Measurements from ENCODE around the gene ANAPC15.
"Not testable (repeated sequence)": the region's sequence is repeated elsewhere in the genome, so short reads cannot be mapped to it uniquely, and the experiment has no call there.

The ANAPC15 gene

DNA sequence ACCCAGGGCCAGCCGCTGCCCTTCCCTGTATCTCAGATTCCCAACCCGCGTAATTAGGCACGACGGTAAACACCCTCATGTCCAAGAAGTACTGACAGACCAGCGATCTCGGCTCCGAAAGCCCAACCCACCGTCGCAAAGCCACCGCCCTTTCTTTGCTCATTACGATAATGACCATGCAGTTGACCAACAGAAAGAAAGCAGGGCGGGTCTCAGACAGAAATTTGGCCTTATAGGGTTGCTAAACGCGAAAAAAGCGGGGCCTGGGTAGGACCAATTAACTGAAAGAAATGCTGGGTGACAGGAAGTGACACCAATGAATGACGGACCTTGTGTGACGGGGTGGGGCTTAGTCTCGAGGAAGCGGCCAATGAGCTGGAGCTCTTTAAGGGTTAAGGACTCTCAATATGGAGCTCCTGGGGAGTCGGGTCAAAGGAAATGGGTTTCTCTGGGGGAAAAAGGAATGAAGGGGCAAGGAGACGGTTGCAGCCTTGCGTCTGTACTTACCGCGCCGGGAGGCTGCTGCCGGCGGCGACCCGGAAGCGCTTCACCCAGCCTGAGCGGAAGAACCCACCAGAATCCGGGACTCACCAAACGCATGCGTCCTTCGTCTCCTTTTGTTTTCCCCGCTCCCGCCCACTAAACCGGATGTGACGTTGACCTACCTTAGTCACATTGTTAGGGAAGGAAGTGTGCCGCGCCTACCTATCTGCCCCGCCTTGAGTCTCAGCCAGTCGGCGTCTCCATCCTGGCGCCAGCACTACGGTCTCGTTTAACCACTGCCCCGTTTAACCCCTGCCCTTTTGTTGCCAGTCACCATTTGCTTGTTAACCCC, at the start of gene ANAPC15:
Gene ANAPC15, minus strand, starts transcription at position 553 of the 835 bp plus-strand sequence. CDS start 1,419 bp downstream, outside the sequence.
- DNase-seq, result peak; percentile 94 to 100 (median 99)

DNA sequence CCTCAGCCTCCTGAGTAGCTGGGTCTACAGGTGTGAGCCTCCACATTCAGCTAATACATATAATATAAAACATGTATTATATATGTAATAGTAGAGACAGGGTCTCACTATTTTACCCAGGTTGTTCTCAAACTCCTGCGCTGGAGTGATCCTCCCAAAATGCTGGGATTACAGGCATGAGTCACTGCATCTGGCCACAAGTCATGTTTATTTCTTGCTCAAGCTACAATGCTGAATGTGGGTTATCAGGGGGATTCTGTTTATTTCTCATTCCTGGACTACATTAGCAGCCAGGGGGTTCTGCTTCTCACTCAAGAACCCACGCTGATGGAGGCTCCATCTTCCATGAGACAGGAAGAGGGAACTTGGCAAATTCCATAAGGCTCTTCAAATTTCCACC, 47.8 kb upstream of the ANAPC15 start:
- DNase-seq, result no peak

DNA sequence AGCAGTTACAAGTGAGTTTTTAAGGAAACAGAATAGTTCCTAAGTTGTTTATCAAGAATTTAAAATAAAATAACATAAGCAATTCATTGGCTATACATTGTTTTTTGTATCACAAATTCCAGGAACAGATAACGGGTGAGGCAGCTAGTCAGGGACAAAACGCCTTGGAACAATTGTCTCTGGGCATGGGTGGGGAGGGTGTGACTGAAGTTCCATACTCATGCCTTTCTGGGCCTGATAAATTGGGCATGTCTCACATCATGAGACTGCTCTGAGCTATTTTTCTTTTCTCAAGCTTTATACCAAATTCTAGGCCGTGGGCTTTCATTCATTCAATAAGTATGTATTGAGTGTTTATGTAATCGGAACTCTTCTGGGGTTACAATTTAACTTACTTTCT, 44.6 kb upstream of the ANAPC15 start:
- DNase-seq, result no peak

DNA sequence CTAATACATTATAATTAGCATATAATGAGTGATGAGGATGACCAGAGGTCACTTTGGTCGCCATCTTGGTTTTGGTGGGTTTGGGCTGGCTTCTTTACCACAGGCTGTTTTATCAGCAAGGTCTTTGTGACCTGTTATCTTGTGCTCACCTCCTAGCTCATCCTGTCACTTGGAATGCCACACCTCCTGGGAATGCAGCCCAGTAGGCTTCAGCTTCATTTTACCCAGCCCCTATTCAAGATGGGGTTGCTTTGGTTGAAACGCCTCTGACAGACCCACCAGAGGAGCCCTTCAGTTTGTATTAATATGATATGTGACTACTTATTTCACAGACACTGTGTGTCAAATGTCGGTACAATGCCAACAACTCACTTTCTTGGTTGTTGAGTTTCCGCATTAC, 43.3 kb upstream of the ANAPC15 start:
- DNase-seq, result no peak

DNA sequence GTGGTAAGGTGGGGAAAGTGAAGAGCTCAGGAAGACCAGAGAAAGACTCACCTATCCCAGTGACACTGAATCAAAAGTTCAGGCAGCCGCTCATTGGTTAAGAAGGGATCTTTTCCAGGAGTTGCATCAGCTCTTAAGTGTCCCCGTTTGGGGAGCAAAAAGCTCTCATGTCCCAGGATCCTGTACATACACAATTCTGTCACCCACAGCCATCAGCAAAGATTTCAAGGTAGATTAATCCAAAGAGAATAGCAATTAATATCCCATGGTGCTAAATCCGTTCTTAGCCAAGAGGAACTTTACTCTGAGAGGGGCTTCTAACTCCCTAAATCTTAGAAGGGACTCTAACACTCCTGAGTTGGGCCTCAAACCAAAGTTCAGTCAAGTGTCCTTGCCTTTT, 42.3 kb upstream of the ANAPC15 start:
- DNase-seq, result no peak

DNA sequence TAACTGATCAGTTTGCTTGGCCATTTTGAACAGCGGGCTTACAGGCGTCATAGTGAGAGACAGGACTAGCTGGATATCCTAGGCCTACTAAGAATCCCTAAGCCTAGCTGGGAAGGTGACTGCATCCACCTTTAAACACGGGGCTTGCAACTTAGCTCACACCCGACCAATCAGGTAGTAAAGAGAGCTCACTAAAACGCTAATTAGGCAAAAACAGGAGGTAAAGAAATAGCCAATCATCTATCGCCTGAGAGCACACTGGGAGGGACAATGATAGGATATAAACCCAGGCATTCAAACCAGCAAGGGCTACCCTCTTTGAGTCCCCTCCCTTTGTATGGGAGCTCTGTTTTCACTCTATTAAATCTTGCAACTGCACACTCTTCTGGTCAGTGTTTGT, 41.4 kb upstream of the ANAPC15 start:
- DNase-seq, result not testable (repeated sequence)

DNA sequence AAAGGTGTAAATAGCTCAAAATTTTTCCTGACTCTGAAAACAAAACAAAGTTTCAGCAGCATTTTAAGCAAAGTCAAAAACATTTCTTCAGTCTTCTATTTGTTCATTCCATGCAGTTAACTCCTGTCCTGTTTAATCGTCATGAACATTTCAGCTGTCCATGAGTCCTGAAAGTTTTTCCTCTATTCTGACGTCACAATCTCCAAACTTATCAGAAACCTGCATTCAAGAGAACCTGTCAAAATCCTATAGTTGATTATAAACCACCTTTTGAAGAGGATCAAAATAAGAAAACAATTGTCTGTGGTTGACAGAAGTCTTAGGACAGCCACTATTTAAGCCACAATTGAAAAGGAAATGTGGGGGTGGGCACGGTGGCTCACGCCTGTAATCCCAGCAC, 38.4 kb upstream of the ANAPC15 start:
- DNase-seq, result no peak

DNA sequence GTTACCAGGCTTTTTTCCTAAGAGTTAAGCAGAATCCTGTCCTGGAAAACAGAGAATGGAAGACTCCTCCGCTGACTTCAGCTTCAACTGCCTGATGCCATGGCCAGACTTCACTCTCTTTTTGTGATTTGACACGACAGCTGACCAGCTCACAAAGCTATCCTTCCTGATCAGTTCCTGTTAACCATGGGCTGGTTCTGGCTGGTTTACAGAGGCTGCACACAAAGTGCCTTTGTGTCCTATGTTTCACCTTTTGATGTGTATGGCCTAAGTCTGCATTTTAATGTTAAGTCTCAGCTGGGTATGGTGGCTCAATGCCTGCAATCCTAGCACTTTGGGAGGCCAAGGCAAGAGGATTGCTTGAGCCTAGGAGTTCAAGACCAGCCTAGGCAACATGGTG, 34.1 kb upstream of the ANAPC15 start:
- DNase-seq, result no peak

DNA sequence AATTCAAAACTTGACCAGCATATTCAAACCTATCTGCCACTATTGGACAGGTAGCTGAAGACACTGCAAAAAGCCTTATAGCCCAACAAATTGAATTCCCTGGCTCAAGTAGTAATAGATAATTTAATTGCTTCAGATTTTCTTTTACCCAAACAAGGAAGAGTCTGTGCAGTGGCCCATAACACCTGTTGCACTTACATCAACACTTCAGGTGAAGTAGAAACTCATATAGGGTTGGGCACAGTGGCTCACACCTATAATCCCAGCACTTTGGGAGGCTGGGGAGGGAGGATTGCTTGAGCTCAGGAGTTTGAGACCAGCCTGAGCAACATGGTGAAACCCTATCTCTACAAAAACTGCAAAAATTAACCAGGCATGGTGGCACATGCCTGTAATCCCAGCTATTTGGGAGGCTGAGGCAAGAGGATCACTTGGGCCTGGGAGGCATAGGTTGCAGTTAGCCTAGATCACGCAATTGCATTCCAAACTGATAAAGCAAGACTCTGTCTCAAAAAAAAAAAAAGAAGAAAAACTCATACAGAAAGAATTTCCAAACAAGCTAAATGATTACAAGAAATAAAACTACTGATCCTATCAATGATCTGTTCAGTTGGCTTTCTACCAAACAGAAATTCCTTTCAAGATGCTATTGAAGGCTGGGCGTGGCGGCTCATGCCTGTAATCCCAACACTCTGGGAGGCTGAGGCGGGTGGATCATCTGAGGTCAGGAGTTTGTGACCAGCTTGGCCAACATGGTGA, 32.5 kb upstream of the ANAPC15 start:
- no peak for DNase-seq

DNA sequence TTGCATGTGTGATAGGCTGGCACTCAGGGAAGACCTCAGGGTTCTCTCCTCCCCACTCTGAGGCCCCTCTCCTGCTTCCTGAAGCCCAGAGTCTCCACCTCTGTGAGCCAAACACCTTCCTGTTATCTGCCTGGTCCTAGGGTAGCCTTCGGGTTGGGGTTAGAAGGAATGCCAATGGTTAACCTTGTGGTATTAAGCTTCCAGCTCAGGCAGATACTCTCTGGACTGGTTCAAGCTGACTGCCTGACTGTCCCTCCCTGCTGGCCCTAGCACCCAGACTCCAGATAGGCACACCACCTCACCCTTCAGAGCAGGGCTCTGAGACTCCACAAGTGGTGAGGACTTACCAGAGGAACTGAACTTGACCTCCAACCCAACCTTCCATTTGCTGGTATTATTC, 30.0 kb upstream of the ANAPC15 start:
- not testable (repeated sequence) for DNase-seq

DNA sequence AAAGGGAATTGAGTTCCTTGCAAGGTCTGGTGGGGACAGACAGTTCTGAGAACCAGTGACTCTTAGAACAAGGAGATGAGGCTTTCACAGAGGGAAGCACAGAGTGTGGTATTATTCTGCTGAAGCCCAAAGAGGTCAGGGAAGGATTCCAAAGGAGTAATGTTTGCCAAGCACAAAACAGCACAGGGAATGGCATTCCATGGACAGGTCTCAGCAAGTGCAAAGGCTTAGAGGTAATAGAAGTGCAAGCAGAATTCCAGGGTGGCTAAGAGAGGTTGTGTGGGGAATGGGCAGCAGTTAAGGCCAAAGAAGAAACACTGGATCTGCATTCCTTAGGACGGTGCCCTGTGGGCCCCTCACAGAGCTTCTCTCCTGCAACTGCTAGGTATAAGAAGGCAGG, 29.6 kb upstream of the ANAPC15 start:
- peak in 1 of 14 donors; percentile 10 for DNase-seq

DNA sequence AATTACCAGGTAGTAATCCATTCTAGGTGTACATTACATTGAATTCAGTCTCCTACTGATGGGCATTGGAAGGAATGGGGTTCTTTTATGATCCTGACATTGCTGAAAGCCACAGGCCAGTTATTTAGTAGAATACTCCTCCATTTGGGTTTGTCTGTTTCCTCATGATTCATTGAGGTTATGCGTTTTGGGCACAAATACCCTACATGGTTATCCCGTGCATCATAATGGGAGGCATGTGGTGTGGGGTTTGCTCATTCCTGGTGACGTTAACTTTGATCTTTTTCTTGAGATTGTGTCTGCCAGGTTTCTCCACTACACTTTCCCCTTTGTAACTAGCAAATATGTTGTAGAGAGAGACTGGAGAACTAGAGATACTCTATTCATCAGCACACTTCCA, 28.6 kb upstream of the ANAPC15 start:
- DNase-seq, result no peak

DNA sequence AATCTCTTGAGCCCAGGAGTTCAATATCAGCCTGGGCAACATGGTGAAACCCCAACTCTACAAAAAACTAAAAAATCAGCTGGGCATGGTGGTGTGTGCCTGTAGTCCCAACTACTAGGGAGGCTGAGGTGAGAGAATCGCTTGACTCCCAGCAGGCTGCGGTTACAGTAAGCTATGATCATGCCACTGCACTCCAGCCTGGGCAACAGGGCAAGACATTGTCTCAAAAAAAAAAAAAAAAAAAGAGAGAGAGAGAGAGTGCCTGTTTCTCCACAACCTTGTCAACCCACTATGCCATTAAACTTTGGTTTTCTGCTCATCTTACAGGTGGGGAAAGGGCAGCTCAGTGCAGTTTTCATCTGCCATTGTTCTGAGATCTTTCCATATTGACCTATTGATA, 28.2 kb upstream of the ANAPC15 start:
- DNase-seq, result no peak

DNA sequence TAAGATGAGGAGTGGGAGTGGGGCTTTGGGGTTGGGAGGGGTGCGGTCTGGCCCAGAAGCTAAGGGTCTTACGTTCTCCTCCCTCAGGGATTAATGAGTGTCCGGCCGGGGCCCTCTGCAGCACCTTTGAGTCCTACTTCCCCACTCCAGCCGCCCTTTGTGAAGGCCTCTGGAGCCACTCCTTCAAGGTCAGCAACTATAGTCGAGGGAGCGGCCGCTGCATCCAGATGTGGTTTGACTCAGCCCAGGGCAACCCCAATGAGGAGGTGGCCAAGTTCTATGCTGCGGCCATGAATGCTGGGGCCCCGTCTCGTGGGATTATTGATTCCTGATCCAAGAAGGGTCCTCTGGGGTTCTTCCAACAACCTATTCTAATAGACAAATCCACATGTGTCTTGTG, 27.0 kb upstream of the ANAPC15 start:
- no peak for DNase-seq

DNA sequence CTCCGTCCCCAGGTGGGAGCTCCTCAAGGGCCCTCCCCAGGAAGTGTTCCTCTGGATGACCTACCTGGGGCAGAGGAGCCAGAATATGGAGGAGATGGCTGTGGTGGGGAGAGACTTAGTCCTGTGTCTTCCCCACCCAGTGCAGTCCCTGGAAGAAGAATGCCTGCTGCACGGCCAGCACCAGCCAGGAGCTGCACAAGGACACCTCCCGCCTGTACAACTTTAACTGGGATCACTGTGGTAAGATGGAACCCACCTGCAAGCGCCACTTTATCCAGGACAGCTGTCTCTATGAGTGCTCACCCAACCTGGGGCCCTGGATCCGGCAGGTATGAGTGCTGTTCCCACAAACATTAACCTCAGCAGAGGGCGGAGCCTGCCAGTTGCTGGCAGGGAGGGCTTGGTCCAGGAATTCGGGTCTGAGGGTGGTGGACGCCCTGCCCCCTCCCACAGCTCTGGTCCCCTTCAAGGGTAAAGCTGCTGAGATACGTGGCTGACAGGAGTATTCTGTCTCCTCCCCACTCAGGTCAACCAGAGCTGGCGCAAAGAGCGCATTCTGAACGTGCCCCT, 26.4 kb upstream of the ANAPC15 start:
- no peak for DNase-seq

DNA sequence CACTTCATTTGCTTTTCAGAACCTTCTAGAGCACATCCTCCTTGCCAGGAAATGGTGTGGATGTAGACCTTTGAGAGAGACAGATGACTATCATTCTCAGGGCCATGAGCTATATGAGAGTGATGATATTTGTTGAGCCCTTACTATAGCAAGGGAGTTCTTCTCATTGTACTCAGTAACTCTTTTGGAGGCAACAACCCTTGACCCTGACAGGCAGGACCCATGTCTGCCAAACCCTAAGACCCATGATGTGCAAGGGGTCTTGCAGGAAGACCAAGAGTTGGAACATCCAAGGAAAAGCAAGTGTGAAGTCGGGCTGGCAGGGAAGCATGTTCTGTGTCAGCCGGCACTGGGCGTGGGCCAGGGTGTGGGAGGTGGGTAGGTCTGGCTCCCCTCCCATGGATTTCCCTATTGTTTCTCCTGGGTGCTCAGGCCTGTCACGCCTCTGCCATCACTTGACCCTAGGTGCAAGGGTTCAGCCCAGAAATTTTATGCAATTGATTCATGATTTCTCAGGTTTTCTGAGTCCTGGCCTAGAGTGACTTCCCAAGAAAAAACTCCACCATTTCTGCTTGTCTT, 24.3 kb upstream of the ANAPC15 start:
- DNase-seq, result no peak

DNA sequence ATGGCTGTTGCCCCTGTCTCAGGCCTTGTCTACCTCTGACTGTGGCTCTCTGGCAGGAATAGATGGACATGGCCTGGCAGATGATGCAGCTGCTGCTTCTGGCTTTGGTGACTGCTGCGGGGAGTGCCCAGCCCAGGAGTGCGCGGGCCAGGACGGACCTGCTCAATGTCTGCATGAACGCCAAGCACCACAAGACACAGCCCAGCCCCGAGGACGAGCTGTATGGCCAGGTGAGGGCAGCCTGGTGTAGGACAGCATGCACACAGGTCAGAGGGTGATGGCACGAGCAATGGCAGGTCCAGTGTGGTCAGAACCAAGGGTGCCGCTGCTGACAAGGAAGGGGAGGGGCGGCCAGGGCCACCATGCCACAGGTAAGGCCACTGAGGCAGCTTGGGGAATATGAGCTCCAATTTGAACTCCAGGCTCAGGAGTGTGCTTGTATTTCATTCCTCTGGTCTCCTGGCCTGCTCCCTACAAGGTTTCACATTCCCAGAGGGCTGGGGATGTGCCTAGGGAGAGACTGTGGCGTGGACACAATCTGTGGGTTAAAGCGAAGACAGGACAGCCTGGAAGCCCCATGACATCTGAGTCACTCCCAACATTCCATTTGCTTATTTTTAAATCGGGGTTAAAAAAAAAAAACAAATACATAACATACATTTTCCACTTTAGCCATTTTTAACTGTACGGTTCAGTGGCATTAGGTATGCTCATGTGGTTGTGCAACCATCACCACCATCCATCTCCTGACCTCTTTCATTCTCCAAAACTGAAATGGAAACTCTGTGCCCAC, 23.6 kb upstream of the ANAPC15 start:
- DNase-seq, result no peak

DNA sequence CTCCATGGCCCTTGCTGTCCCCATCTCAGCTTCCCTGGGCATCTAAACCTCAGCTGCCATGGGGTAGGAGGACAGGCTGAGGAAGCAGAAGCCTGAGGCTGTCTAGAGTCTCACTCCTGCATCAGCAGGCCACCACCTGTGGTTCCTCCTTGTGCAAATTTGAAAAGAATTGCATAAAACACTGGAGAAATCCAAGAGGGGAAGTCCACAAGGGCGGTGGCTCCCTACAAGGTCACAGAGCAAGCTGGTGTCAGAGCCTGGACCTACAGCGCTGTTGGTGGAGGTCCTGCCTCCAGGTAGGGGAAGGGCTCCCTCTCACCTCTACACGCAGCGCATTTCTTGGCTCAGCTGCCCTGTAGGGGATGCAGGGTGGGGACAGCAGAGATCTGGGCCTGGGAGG, 23.0 kb upstream of the ANAPC15 start, which contains the start of gene FOLR3:
Gene FOLR3, plus strand, starts transcription at position 253 of the 400 bp plus-strand sequence. CDS start 228 bp downstream, outside the sequence.
- DNase-seq, result not testable (repeated sequence)

DNA sequence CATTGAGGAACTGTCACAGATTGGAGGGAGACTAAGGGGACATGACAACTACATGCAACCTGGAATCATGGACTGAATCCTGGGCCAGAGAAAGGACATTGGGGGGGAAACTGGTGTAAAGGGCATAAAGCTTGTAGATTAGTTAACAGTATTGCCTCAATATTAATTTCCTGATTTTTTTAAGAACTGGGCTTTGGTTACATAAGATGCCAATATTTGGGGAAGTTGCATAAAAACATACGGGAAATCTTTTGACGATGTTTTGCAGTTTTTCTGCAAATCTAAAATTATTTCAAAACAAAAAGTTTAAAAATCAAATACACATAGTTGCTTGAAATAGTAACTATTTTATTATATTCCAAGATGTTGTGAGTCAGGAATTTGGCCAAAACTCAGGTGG, 20.2 kb upstream of the ANAPC15 start:
- DNase-seq, result no peak

DNA sequence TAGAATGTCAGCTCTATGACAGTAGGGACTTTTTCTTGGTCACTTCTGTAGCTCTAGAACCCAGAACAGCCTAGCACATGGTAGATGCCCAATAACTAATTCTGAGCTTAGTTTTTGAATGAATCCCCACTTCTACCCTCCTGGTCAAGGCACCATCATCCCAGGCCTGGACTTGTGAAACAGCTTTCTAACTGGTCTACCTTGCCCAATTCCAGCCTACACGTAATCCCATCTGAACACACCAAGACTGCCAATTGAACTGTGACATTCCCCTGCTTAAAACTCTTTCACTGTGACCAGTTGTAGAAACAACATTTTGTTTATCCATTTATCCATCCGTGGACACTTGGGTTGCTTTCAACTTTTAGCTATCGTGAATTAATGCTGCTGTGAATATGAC, 16.9 kb upstream of the ANAPC15 start:
- no peak for DNase-seq

DNA sequence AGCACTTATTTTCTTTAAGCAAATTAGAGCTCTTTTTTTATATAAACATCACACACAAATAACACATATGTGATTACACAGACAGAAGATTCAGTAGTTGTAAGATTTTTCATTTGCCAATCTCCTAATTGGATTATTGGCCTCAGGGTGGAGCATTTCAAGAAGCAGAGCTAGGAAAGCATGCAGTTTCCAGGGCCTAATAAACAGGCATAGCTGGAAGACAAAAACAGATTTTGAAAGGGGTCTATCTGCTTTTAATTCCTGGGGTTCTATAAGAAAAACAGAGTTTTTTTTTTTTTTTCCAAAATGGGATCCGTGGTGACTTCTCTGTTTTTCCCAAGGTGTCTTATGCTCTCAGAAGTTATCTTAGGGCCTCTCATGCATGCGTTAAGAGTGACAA, 15.4 kb upstream of the ANAPC15 start:
- no peak for DNase-seq

DNA sequence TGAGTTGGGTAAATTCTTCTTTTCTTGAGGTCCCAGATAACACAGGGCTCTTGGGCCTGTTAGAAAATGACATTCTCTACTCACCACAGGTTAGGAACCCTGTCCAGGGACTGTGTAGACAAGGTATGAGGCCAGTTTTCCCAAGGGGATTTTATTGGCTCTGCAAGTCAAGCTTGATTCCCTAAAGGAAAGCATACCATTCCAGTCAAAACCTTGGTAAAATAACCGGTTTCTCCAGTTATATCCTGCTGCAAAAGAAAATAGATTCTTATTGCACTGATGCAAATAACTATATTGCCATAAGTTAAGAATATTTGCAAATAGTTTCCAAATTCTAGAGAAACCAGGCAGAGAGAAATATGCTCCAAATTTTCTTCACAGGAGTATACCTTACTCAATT, 13.5 kb upstream of the ANAPC15 start:
- DNase-seq, result no peak

All from C1 segment of cervical spinal cord (tissue), 14 donors.